ENCODE measurements around the gene VPS8. TPM values are rescaled to one million over a fixed set of nuclear protein-coding genes. Genes with fewer than 3 reads are reported as not detected.

The VPS8 gene
- total RNA-seq, 1 experiment from 2014 or later = 39.7 TPM

- Histone ChIP-seq H3K23me2 (ENCODE audit: insufficient read length, low read depth, low read length, poor library complexity, severe bottlenecking) (no peaks in the 10 kb centered on the region), H3K4me2 (ENCODE audit: insufficient read depth, insufficient read length, low read length) (no peak overlapping the region), H2BK120ac (ENCODE audit: low read depth, low read length, poor library complexity, severe bottlenecking) (no peak overlapping the region), H4K8ac (replicated peaks; ENCODE audit: insufficient read length, low read depth, low read length) (no peak overlapping the region), H2AK5ac (ENCODE audit: insufficient read length, low read length) (no peak overlapping the region), H4K91ac (ENCODE audit: insufficient read length, low read depth, low read length) (no peak overlapping the region), H3T11ph (ENCODE audit: low read length) (no peak overlapping the region), H3K79me1 (ENCODE audit: insufficient read depth, low read depth, low read length, poor library complexity, severe bottlenecking) (no peaks in the 10 kb centered on the region), H2AFZ (ENCODE audit: low read length) (no peak overlapping the region), H3K9me3 (ENCODE audit: control insufficient read depth, low read depth, low read length) (no peaks in the 10 kb centered on the region), H2BK12ac (ENCODE audit: insufficient read length, low read depth, low read length) (no peak overlapping the region), H3K79me2 (ENCODE audit: insufficient read depth, low read length) (no peaks in the 10 kb centered on the region), H2BK15ac (ENCODE audit: low read depth, low read length) (no peak overlapping the region), H4K20me1 (ENCODE audit: control insufficient read depth, insufficient read depth, insufficient read length) (no peaks in the 10 kb centered on the region), H3K4ac (ENCODE audit: low read depth, low read length) (no peak overlapping the region), H2BK5ac (ENCODE audit: insufficient read length, low read length) (no peak overlapping the region), H3K23ac (ENCODE audit: insufficient read length, low read depth, low read length) (no peak overlapping the region), H3K56ac (ENCODE audit: insufficient read length, low read depth, low read length) (no peak overlapping the region), H3K27ac (ENCODE audit: insufficient read length, low read depth, low read length) (no peak overlapping the region), H4K5ac (ENCODE audit: insufficient read length, low read depth, low read length) (no peak overlapping the region), H3K9ac (ENCODE audit: extremely low read depth, insufficient read length, low read length) (no peak overlapping the region), H3K27me3 (ENCODE audit: insufficient read depth, low read length) (no peaks in the 10 kb centered on the region), H3K18ac (ENCODE audit: insufficient read length, low read depth, low read length) (no peak overlapping the region), H3K4me1 (ENCODE audit: insufficient read depth, low read length) (no peaks in the 10 kb centered on the region), H3K14ac (ENCODE audit: insufficient read depth, low read length) (no peak overlapping the region), H2BK20ac (ENCODE audit: low read depth, low read length, poor library complexity, severe bottlenecking) (no peak overlapping the region)
- Mint-ChIP-seq H3K4me1 (no peaks in the 10 kb centered on the region), H3K36me3 (ENCODE audit: insufficient read depth in 1 of 3, low read depth in 3 of 3) (peaks cover 6 to 7% (median 7%) of the 10 kb centered on the region in 3 experiments; a peak in 5 of 7 replicates), H3K27ac (no peak overlapping the region), H3K27me3 (ENCODE audit: low read depth) (no peaks in the 10 kb centered on the region), H3K9me3 (peaks cover 0 to 6% of the 10 kb centered on the region in 2 experiments; a peak in 3 of 5 replicates), H3K4me3 (no peak overlapping the region)
- WGBS (ENCODE audit: extremely low coverage, insufficient read length, low lambda C conversion rate) = no CpG with 5 or more reads among the region's 2 CpGs
- TF ChIP-seq, protein P1, sequence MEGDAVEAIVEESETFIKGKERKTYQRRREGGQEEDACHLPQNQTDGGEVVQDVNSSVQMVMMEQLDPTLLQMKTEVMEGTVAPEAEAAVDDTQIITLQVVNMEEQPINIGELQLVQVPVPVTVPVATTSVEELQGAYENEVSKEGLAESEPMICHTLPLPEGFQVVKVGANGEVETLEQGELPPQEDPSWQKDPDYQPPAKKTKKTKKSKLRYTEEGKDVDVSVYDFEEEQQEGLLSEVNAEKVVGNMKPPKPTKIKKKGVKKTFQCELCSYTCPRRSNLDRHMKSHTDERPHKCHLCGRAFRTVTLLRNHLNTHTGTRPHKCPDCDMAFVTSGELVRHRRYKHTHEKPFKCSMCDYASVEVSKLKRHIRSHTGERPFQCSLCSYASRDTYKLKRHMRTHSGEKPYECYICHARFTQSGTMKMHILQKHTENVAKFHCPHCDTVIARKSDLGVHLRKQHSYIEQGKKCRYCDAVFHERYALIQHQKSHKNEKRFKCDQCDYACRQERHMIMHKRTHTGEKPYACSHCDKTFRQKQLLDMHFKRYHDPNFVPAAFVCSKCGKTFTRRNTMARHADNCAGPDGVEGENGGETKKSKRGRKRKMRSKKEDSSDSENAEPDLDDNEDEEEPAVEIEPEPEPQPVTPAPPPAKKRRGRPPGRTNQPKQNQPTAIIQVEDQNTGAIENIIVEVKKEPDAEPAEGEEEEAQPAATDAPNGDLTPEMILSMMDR (conservative IDR thresholded peaks at IDR 0.05) = no peak
- no peak for DNase-seq
Observed at GRCh38 chr3:185024966-185025365, 213.0 kb downstream of the VPS8 start.
